NOMO-1 treated with DMSO at 0.1 percent for 48 hours (cell line): ENCODE data around the gene PRR9.
"Not testable (repeated sequence)": the region's sequence is repeated elsewhere in the genome, so short reads cannot be mapped to it uniquely, and the experiment has no call there.

Experiments used
- DNase-seq: peaks from one replicate; lab custom pipeline; 2025; ENCODE audit not compliant: unreplicated experiment; lab: John Stamatoyannopoulos, UW

PRR9 gene, protein sequence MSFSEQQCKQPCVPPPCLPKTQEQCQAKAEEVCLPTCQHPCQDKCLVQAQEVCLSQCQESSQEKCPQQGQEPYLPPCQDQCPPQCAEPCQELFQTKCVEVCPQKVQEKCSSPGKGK

DNA sequence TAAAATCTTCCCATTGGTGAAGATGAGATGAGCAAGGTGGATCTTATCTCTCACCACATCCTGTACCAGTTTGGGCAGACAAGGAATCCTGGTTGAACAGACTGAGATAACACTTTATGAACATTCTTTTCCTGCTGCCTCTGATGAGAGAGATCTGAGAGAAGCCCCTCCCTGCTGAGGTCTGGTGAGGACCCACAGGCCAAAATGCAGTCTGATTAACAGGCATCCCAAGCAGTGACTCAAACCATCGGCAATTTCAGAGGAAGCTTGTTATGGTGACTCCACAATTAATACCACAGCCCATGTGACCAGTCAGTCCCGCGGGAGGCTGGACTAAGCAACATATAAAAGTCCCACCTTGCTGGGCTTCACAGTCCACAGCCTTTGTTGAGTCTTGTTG lies at the start of gene PRR9:
PRR9 (plus strand) TSS at position 373 of the 400 bp plus-strand sequence. CDS start 561 bp downstream, outside the sequence.
- DNase-seq, result no peak

DNA sequence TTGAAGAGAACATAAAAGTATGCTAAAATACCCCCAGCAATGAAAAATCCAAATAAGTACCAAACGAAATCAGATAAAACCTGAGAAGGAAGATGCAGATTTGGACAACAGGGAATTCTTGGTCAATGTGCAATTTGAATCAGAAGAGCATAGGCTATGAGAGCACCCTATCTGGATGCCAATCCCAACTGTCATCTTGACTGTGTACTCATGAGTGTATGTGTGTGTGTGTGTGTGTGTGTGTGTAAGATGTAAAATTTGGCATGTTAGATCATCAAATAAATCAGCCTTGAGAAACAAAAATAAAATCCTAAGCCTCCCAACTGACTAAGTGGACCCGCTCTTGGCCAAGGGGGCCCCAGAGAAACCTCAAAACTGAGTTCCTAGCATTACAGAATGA lies 48.7 kb upstream of the PRR9 start:
- DNase-seq, result no peak

DNA sequence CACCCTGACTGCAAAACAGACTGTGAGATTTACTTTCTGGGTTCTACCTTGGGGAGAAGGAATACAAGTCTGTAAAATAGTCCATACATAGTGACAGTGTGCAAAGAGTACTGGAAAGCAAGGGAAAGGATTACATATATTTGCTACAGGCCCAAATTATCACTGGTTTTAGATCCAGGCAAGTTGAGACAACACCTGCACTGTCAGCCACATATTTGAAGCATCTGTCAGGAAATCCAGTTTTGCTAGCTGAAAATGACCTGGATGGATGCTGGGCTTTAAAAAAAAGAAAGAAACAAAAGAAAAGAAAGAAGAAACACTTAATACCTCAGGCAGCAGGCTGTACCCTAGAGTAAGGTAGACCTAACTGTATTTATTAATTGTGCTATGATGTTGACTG lies 42.8 kb upstream of the PRR9 start:
- no peak for DNase-seq

DNA sequence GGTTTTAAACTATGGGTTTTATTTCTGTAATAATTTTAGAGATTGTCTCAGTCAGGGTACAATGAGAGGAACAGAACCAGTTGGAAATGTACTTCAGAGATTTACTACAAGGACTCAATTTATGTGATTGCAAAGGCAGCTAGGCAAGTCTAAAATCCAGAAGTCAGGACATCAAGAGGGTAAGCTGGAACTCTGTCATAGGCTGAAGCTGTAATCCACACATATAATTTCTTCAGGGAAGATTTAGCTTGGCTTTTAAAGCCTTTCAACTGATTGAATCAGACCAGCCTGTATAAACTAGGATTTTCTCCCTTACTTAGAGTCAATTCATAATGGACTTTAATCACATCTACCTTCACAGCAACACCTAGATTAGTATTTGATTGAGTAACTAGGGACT lies 38.5 kb upstream of the PRR9 start:
- no peak for DNase-seq

DNA sequence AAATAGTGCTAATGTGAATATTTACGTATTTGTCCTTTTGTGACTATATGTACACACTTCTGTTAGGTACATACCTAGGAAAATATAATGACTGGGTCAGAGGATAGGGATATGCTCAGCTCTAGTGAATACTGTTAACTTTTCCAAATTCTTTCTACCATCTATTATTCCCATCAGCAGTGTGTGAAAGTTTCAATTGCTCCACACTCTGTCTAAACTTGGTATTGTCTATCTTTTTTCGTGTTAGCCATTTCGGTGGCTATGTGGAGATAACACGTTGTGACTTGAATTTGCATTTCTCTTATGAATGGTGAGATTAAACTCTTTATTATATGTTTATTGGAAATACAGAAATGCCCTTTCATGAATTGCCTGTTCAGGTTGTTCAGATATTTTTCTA lies 36.8 kb upstream of the PRR9 start:
- no peak for DNase-seq

DNA sequence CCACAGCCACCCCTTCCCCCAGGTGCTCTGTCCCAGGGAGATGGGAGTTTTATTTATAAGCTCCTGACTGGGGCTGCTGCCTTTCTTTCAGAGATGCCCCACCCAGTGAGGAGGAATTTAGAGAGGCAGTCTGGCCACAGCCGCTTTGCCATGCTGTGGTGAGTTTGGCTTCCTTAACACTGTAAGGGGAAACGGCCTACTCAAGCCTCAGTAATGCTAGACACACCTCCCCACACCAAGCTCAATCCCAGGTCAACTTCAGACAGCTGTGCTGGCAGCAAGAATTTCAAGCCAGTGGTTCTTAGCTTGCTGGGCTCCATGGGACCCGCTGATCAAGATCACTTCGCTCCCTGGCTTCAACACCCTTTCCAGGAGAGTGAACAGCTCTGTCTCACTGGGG lies 29.1 kb upstream of the PRR9 start:
- DNase-seq, result not testable (repeated sequence)

DNA sequence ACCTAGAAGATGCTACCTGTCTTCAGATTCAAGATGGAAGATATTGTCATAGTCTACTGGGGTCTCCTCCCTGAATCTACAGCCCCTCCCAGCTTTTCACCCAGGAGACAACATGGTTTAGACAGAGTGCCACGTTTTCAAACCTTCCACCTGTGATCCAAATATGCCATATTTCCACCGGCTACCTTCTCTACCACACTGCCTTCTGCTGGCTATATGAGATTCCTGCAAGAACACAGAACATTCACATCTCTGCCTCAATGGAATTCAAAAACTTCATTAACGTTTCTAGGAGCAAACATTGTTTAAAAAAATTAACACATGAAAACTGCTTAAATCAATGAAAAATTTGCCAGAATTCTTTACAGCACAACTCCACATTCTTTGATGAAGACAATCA lies 27.0 kb upstream of the PRR9 start:
- no peak for DNase-seq

DNA sequence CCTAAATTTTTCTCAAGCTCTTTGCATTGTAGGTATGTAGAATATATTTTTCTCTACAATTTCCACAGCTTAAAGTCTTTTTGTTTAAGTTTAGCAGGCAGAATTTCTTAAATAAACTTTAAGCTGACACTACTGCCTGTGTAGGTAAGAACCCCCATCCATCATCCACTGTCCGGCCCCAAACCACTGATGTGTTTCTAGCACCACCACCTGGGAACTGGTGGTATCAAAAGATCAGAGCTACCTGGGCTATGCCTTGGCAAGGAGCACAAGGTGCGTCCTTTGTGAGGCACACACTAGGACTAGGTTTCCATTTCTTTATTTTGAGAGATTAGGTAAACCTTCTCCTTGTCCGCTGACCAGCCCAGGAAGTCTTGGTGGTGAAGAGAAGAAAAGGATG lies 24.7 kb upstream of the PRR9 start:
- DNase-seq, result no peak

DNA sequence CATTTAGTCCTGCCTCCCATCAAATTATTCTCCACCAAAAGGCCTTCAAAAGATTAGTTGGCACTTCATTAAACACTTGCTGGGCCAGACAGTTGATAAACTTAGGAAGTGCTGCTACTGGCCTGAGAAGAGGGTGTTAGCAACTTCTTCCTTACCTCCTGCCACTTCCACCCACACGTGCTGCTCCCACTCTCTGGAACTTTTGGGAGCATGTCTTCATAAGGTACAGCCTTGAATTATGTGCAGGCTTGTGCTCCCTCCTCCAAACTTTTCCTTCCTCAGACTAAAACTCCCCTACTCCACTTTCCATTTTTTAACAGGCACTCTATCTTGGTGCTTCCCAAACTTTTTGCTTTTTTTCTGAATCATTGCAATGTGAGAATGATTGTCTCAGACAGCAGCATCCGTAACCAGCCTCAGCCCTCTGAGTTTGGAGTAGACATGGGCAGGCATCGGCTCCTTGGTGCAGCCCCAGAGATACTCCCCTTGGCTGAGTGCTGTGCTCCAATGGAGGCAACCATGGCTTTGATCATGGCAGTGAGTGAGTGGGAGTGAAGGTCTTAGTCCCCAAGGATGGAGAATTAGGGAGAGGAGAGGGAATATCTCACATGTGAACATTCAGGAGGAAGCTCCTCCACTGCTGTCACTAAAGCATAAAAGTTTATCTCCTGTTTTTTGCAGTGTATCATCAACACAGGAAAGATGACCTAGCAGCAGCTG lies 22.9 kb upstream of the PRR9 start:
- no peak for DNase-seq

DNA sequence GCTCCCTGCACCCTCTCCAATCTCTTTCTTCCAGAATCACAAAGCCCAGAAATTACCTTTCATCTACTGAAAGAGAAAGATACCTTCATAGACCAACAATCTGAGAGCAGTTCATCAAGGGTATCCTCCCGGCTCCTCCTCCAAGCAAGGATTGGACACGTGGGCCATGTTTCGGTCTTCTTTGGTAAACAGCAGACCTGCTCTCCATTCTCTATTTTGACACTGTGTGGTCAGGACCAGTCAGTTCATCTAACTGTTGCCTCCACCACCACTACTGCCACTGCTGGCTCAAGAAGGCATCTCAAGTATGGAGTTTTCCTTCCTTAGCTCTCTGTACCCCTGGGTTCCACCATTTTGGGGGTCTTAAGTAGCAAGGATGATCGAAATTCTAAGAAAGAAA lies 22.2 kb upstream of the PRR9 start:
- DNase-seq, result no peak

DNA sequence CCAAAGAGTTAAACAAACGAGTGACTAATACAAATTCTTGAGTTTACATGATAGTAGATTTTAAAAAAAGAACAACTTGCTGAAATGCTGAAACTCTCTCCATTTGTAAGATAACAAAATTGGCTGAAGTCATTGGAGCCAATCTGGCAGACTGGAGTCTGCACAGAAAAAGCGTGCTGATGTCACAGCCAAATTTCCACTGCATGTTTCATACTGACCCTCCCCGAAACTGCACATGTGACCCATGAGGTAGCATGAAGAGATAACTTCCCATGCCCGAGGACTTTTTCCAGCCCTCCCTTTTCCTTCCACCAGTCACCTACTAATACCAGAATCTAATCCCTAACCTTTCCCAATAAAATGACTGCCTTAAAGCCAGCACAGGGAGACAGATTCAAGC lies 15.4 kb upstream of the PRR9 start:
- DNase-seq, result no peak

DNA sequence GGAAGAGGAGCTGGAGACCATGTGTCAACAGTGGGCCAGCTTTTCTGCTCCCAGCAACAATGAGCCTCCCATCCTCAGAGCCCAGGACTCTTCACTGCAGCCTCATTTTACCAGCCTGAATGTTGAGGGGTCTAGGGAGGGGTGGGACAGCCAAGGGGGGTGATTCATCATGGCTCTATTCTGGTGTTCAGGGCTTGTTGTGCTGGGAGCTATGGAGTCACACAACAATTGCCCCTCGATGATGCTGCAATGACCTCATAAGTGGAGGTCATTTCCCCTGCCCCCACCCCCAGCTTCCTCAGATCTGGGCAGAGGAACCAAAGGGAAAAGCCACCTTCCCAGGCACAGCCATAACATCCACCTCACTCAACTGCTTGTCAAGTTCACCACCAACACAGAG lies 14.3 kb upstream of the PRR9 start, which contains the start of gene LELP1:
LELP1 (plus strand) TSS at position 301 of the 400 bp plus-strand sequence. CDS start 1,278 bp downstream, outside the sequence.
- DNase-seq, result no peak

DNA sequence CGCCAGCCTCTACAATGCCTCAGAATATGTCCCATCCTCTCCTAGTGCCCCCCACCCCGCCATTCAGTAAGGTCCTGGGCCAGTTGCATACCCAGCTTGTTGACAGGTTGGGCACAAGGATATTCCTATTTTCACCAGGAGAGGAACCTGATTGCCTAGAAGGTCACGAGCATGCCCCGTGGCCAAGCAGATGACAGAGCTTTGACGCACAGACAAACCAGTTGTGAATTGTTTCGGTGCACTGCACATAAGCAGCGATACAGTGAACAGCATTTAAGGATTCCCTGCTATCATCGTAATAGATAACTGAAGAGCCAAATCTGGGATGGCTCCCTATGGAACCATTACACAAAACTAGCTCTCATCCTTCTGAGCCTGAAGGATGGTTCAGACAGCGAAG lies 10.8 kb upstream of the PRR9 start:
- DNase-seq, result no peak

DNA sequence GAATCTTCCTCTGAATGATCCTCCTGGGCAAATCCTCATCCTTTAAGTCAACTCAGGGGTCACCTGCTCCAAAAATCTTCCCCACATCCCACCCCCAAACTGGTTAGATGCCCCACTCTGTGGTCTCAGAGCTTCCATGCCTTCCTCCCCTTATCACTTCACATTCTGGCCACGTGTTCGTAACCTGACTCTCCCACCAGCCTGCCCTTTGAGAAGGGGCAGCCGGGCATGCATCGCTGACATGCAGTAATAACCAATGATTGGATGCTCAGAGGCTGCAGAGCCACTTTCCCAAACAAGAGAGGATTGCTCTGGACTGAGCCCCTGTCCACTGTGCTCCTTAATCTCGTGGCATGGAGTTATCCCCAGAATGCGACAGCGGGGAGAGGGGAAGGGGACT lies 7.2 kb upstream of the PRR9 start:
- DNase-seq, result no peak

DNA sequence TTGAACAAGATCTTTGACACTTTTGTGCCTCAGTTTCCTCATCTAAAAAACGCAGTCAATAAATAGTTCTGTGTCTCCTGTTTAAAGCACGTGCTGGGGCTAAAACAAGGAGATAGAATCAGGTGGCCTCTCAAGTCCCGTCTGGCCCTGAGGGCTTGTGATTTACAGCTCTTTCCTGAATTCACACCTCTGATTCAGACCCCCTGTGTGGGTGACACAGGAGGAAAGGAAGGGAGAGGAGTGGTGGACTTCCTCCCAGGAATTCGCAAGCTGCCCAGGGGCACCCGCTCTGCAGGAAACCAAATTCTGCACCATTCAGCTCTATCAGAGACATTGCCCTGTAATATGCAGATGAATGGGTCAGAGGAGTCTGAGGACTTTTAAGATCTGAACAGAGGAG lies 5.2 kb upstream of the PRR9 start:
- no peak for DNase-seq

DNA sequence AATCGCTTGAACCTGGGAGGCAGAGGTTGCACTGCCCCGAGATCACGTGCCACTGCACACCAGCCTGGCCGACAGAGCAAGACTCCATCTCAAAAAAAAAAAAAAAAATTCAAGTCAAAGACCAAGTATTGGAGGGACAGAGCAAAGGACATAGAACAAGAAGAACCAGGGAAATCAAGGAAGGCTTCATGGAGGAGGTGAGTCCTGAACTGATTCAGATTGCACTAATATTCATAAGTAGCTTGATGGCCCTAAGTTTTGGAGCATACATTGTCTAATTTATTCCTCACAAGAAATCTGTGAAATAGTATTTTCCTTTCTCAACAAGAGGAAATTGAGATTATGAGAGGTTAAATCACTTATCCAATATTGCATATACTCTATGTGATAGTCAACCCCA lies 3.9 kb upstream of the PRR9 start:
- DNase-seq, result no peak

DNA sequence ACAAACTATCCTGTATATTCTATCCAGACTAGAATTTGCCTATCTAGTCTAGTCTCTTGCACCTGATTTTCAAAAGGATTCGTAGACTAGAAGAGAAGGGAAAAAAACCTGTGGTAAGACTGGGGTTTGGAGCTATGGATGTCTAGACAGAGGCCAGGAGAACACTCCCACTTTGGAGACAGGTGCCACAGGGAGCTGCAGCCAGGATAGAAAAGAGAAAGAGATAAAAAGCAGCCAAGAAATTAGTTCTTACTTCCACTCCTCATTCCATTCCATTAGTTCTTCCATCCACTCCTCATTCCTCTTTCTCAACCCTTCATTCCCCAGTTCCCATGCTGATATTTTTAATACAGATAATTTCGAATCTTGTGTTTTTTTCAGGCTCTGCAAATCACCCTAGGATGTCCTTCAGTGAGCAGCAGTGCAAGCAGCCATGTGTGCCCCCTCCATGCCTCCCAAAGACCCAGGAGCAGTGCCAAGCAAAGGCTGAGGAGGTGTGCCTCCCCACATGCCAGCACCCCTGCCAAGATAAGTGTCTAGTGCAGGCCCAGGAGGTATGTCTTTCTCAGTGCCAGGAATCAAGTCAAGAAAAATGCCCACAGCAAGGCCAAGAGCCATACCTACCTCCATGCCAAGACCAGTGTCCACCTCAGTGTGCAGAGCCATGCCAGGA lies 496 bp downstream of the PRR9 start:
- DNase-seq, result no peak

DNA sequence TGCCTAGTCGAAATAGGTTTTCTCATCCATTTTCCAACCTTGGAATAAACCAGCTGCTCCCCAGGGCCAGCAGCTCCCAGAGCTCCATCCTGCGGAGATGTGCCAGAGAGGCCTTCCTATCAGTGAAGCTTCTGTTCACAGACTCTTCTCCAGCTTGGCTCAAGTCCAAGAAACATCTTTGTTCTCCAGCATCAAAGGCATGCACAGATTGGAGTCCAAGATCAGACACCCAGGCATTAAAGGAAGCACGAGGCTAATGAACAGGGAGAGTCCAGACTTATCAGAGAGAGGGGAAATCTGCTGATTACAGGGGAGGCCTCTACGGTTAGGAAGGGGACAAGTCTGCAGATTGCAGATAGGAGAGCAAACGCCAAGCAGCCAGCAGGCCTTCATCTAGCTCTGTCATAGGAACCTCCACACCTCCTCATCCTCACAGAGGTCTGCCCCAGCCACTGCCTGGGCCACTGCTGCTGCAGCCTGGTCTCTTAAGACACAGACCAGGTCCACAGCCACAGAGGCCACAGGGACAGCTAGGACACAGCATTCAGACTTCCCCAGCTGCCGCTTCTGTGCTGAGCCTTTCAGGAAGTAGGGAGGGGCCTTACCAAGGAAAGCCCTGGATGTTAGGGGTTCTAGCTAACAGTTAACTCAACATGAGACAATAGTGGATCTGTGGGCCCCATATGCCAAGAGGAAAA lies 3.4 kb downstream of the PRR9 start:
- DNase-seq, result no peak

DNA sequence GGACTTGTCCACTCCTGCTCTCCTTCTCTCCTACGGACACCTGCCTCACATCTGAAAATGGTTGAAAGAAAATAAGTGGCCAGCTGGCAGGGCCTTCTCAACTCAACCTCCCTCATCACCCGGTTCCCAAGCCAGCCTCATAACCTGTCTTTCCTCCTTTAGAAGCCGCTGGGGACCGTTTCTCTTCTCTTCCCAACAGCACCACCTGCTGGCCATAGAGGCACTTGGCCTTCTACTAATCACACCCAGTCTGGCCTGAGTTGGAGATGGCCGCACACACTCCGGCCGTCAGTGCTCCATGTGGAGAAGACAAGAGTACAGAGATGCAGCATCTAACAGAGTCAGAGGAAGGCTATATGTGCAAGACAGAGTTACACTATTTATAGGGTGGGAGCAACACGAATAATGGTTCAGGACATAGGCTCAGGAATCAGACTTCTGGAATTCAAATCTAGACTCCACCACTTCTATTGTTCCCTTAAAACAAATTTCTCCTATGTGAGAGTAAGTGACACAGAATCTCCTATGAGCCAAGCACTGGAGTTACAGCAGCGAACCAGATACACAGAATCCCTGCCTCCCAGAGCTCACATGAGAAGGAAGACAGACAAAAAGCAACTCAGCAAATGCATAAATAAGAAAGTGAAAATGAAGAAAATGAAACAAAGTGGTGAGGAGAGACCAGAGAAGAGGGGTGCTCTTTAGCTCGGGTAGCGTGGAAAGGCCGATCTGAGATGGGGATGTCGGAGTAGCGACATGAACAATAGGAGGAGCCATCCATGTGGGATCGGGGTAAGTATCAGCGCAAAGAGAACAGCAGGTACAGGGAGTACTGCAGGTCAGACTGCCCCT lies 5.9 kb downstream of the PRR9 start:
- DNase-seq, result peak; percentile 23

DNA sequence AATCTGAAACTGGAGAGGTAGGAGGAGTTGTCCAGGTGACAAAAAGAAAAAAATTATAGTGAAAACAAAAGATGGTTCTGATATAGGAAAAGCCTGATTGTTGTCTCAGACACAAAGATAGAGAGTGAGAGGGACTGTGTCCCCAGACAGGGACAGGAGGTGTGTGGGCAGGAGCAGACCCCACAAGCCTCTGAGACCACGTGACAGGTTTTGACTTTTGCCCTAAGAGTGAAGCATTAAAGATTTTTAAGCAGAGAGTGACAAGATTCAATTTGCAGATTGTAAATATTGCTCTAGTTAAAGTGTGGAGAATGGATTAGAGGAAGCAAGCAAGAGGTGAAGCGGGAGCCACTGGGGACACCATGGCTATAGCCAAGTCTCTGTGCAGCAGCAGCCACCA lies 10.4 kb downstream of the PRR9 start:
- no peak for DNase-seq

DNA sequence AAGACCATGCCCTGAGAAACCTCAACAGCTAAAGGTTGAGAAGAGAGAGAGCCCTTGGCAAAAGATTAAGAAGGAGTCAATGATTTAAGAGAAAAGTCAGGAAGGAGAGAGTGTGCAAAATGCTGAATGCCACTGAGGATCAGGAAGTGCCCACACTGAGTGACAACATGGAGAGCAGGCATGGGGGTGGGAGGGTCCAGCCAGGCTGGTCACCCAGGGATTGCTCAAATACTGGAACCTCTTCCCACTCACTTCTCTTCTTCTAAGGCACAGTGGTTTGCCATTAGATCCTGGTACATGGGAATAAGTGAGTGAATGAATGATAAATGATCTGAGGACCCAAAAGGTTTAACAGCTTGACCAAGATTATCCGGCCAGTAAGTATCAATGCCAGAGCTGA lies 11.1 kb downstream of the PRR9 start:
- DNase-seq, result no peak
